ENCODE results near the gene STXBP2. TPM values are rescaled to one million over a fixed set of nuclear protein-coding genes. Genes with fewer than 3 reads are reported as not detected.

Gene STXBP2
- total RNA-seq, 1 experiment from 2014 or later = 102 TPM

DNA sequence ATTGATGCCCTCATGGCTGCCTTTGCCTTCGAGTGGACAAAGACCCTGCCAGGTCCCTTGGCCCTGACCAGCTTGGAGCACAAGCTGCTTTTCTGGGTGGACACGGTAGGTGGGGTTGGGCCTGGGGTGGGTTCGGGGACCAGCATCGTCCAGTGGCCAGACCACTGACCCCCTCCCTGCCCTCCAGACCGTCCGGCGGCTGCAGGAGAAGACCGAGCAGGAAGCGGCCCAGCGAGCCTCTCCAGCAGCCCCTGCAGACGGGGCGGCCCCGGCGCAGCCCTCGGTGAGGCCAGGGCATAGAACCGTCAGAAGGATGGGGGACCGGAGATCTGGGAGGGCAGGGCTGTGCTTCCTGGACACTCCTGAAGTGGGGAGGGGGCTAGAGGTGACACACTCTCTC, 30.6 kb upstream of the STXBP2 start:
- Histone ChIP-seq H3K27ac (ENCODE audit: low read length) (no peak overlapping the region), H3K27me3 (ENCODE audit: control insufficient read depth, insufficient read depth, low read length) (no peaks in the 10 kb centered on the region), H3K36me3 (ENCODE audit: control insufficient read depth, insufficient read depth, low read length) (no peaks in the 10 kb centered on the region), H3K4me1 (ENCODE audit: control insufficient read depth, insufficient read depth, low read length) (no peaks in the 10 kb centered on the region), H3K4me3 (ENCODE audit: low read depth in 2 of 2, low read length in 2 of 2) (no peak overlapping the region), H3K9me3 (ENCODE audit: control insufficient read depth, insufficient read depth, low read depth, low read length) (no peaks in the 10 kb centered on the region)
- BruUV-seq (replicated peaks) = no TSS peak
- no peak for ATAC-seq
- intact Hi-C loops (cut with micrococcal nuclease; ENCODE audit: unreplicated experiment) = no loop called here
- TF ChIP-seq TCF7L2 (IDR thresholded peaks at IDR 0.05; ENCODE audit: low read depth, low read length) (no peak), POLR2AphosphoS5 (IDR thresholded peaks at IDR 0.05; ENCODE audit: low read depth, low read length) (no peak), SIN3A (IDR thresholded peaks at IDR 0.05; ENCODE audit: borderline replicate concordance, insufficient read depth, low read depth, low read length) (no peak)
- ChIA-PET CTCF (interaction anchor here (0.6 kb wide), 1 partner anchor 10 kb away, joined by 4 read pairs; no protein-coding TSS in a partner anchor), POLR2A (interaction anchor here (0.6 kb wide), 1 partner anchor 215 kb away, joined by 3 read pairs; no protein-coding TSS in a partner anchor)
- in situ Hi-C loops (cut with HindIII; ENCODE audit: low pct_unique_long_range_greater_than_20kb, low sequenced_read_pairs) = no loop called here
- DNase-seq (ENCODE audit: low read depth, low spot score) = no peak

DNA sequence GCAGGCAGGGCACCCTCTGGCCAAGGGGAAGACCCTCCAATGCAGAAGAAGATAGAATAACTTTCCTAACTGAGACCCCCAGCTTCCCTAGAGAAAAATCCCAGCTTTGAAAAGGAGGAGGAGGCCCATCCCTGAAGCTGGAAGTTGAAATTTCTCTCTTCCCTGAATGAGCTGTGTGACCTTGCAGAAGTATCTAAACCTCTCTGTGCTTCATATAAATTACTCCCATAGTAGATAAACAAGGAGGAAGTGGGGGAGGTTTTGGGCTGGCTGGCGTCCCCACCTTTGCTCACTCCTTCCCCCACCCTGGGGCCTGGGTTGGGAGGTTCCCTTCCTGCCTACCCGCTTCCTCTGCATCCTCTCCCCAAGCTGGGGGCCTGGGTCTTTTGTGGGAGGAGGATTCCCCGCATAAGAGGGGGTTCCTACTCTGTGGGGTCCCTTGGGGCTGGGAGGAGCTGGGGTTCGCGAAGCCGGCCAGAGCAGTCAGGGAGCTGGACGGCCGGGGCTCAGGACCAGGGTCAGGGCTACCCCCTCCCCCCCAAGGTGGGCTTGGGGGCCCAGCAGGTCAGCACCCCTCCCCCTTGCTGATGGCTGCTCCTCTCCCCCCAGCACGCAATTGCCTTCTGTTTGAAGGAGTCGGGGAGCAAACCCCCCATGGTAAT, 29.6 kb upstream of the STXBP2 start:
- ATAC-seq = no peak
- intact Hi-C loops (cut with micrococcal nuclease; ENCODE audit: unreplicated experiment) = no loop called here

More for the DNA sequence above, 29.6 kb upstream of the STXBP2 start:
- Histone ChIP-seq H3K27me3 (ENCODE audit: control insufficient read depth, insufficient read depth, low read length) (no peaks in the 10 kb centered on the region), H3K9me3 (ENCODE audit: control insufficient read depth, insufficient read depth, low read depth, low read length) (no peaks in the 10 kb centered on the region), H3K4me1 (ENCODE audit: control insufficient read depth, insufficient read depth, low read length) (no peaks in the 10 kb centered on the region), H3K36me3 (ENCODE audit: control insufficient read depth, insufficient read depth, low read length) (no peaks in the 10 kb centered on the region), H3K4me3 (ENCODE audit: low read depth in 2 of 2, low read length in 2 of 2) (no peak overlapping the region), H3K27ac (ENCODE audit: low read length) (no peak overlapping the region)
- DNase-seq (ENCODE audit: low read depth, low spot score) = no peak
- POLR2A ChIA-PET = no interaction called here
- in situ Hi-C loops (cut with HindIII; ENCODE audit: low pct_unique_long_range_greater_than_20kb, low sequenced_read_pairs) = no loop called here
- CTCF ChIA-PET = no interaction called here
- TF ChIP-seq, protein P1, sequence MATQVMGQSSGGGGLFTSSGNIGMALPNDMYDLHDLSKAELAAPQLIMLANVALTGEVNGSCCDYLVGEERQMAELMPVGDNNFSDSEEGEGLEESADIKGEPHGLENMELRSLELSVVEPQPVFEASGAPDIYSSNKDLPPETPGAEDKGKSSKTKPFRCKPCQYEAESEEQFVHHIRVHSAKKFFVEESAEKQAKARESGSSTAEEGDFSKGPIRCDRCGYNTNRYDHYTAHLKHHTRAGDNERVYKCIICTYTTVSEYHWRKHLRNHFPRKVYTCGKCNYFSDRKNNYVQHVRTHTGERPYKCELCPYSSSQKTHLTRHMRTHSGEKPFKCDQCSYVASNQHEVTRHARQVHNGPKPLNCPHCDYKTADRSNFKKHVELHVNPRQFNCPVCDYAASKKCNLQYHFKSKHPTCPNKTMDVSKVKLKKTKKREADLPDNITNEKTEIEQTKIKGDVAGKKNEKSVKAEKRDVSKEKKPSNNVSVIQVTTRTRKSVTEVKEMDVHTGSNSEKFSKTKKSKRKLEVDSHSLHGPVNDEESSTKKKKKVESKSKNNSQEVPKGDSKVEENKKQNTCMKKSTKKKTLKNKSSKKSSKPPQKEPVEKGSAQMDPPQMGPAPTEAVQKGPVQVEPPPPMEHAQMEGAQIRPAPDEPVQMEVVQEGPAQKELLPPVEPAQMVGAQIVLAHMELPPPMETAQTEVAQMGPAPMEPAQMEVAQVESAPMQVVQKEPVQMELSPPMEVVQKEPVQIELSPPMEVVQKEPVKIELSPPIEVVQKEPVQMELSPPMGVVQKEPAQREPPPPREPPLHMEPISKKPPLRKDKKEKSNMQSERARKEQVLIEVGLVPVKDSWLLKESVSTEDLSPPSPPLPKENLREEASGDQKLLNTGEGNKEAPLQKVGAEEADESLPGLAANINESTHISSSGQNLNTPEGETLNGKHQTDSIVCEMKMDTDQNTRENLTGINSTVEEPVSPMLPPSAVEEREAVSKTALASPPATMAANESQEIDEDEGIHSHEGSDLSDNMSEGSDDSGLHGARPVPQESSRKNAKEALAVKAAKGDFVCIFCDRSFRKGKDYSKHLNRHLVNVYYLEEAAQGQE (IDR thresholded peaks at IDR 0.05; ENCODE audit: insufficient read depth in 1 of 2, low read depth in 2 of 2, low read length in 1 of 2) = no peak
- TF ChIP-seq, protein P2, sequence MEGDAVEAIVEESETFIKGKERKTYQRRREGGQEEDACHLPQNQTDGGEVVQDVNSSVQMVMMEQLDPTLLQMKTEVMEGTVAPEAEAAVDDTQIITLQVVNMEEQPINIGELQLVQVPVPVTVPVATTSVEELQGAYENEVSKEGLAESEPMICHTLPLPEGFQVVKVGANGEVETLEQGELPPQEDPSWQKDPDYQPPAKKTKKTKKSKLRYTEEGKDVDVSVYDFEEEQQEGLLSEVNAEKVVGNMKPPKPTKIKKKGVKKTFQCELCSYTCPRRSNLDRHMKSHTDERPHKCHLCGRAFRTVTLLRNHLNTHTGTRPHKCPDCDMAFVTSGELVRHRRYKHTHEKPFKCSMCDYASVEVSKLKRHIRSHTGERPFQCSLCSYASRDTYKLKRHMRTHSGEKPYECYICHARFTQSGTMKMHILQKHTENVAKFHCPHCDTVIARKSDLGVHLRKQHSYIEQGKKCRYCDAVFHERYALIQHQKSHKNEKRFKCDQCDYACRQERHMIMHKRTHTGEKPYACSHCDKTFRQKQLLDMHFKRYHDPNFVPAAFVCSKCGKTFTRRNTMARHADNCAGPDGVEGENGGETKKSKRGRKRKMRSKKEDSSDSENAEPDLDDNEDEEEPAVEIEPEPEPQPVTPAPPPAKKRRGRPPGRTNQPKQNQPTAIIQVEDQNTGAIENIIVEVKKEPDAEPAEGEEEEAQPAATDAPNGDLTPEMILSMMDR (IDR thresholded peaks at IDR 0.05) = no peak
- no peak for TF ChIP-seq TCF7L2 (IDR thresholded peaks at IDR 0.05; ENCODE audit: low read depth, low read length)
- no peak for TF ChIP-seq SIN3A (IDR thresholded peaks at IDR 0.05; ENCODE audit: borderline replicate concordance, insufficient read depth, low read depth, low read length)
- no peak for TF ChIP-seq POLR2AphosphoS5 (IDR thresholded peaks at IDR 0.05; ENCODE audit: low read depth, low read length)
- no TSS peak for BruUV-seq (replicated peaks)
